DMS79 treated with DMSO at 0.1 percent for 48 hours (cell line): ENCODE measurements around the gene POU3F2.

Experiments
- DNase-seq: peaks from one replicate; lab custom pipeline; 2025; lab: John Stamatoyannopoulos, UW

Gene POU3F2

GRCh38 chr6:98830146-98830545 is 4.2 kb upstream of the POU3F2 start:
- no peak for DNase-seq

GRCh38 chr6:98831057-98831958 is 3.1 kb upstream of the POU3F2 start:
- DNase-seq = peak; percentile 60

- peak; percentile 60 for DNase-seq
Measured at GRCh38 chr6:98831959-98832283, 2.5 kb upstream of the POU3F2 start.

- peak; percentile 42 for DNase-seq
Measured at GRCh38 chr6:98832284-98833056, 1.9 kb upstream of the POU3F2 start.

- DNase-seq = no peak
Measured at GRCh38 chr6:98833057-98833306, 1.4 kb upstream of the POU3F2 start.

GRCh38 chr6:98833307-98834059 is 891 bp upstream of the POU3F2 start:
- peak; percentile 67 for DNase-seq

- peak; percentile 51 for DNase-seq
Measured at GRCh38 chr6:98835149-98836024, 1.0 kb downstream of the POU3F2 start.

GRCh38 chr6:98836025-98836961 is 1.9 kb downstream of the POU3F2 start:
- peak; percentile 51 for DNase-seq

GRCh38 chr6:98836962-98837944 is 2.9 kb downstream of the POU3F2 start:
- DNase-seq = no peak

- no peak for DNase-seq
Measured at GRCh38 chr6:98838032-98838431, 3.7 kb downstream of the POU3F2 start.

GRCh38 chr6:98838975-98839374 is 4.6 kb downstream of the POU3F2 start:
- no peak for DNase-seq

- DNase-seq = no peak
Measured at GRCh38 chr6:98839781-98840361, 5.5 kb downstream of the POU3F2 start.

GRCh38 chr6:98840385-98840784 is 6.0 kb downstream of the POU3F2 start:
- DNase-seq = no peak

- DNase-seq = no peak
Measured at GRCh38 chr6:98840996-98841513, 6.7 kb downstream of the POU3F2 start.

- DNase-seq = no peak
Measured at GRCh38 chr6:98841621-98842341, 7.4 kb downstream of the POU3F2 start.

- DNase-seq = no peak
Measured at GRCh38 chr6:98842342-98843180, 8.2 kb downstream of the POU3F2 start.
